ENCODE data around the gene ITPRID2. TPM values are rescaled to one million over a fixed set of nuclear protein-coding genes. Genes with fewer than 3 reads are reported as not detected.

Gene ITPRID2
- polyA plus RNA-seq, 1 donor (not counting 4 experiments of a cell fraction or from before 2014, with no cell fraction given): 146 TPM

DNA sequence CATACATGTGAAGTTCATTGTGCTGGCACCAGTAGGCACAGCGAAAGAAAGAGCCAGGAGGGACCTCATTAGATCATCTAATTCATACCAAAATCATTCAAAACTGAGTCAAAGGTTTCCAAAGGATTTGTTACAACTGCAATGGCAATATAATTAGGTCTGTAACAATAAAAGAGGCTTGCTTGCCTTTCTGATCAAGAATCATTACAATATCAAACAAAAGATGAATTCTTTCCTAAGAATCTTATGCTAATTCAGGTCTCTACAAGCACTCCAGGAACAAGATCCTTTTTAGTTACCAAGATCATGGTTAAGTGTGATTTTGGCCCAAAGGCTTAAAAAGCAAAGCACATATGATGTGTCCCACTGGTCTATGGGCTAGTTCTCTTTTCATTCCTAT lies 41.9 kb upstream of the ITPRID2 start:
- Histone ChIP-seq H4K20me1 (ENCODE audit: control insufficient read depth, extremely low read depth, insufficient read depth, low read length) (no peaks in the 10 kb centered on the region), H3K79me2 (ENCODE audit: control insufficient read depth, insufficient read depth, low read length) (no peaks in the 10 kb centered on the region), H3K4me2 (ENCODE audit: control insufficient read depth, extremely low read depth, insufficient read depth, low read depth, low read length) (no peak overlapping the region), H3K4me3 (ENCODE audit: control insufficient read depth in 2 of 3, extremely low read depth in 1 of 3, insufficient read depth in 2 of 3, low read depth in 1 of 3, low read length in 3 of 3) (no peak overlapping the region), H3K9me1 (ENCODE audit: control insufficient read depth, extremely low read depth, insufficient read depth, low read length) (no peaks in the 10 kb centered on the region), H3K27ac (ENCODE audit: control insufficient read depth, insufficient read depth, low read length) (no peak overlapping the region), H3K9ac (ENCODE audit: control insufficient read depth, extremely low read depth, insufficient read depth, low read length) (no peak overlapping the region), H3K27me3 (ENCODE audit: control insufficient read depth, extremely low read depth, insufficient read depth, low read length) (no peaks in the 10 kb centered on the region), H3K36me3 (ENCODE audit: control insufficient read depth in 2 of 2, extremely low read depth in 1 of 2, insufficient read depth in 2 of 2, low read length in 2 of 2) (no peaks in the 10 kb centered on the region), H3K4me1 (ENCODE audit: control insufficient read depth, extremely low read depth, insufficient read depth, low read length) (no peaks in the 10 kb centered on the region), H2AFZ (ENCODE audit: control insufficient read depth, low read length) (no peak overlapping the region), H3K9me3 (ENCODE audit: control insufficient read depth, low read depth, low read length) (no peaks in the 10 kb centered on the region)
- dilution Hi-C loops (cut with MboI; ENCODE audit: extremely low pct_ligation_motif_present, low sequenced_read_pairs): no loop called here
- TF ChIP-seq, protein P1, sequence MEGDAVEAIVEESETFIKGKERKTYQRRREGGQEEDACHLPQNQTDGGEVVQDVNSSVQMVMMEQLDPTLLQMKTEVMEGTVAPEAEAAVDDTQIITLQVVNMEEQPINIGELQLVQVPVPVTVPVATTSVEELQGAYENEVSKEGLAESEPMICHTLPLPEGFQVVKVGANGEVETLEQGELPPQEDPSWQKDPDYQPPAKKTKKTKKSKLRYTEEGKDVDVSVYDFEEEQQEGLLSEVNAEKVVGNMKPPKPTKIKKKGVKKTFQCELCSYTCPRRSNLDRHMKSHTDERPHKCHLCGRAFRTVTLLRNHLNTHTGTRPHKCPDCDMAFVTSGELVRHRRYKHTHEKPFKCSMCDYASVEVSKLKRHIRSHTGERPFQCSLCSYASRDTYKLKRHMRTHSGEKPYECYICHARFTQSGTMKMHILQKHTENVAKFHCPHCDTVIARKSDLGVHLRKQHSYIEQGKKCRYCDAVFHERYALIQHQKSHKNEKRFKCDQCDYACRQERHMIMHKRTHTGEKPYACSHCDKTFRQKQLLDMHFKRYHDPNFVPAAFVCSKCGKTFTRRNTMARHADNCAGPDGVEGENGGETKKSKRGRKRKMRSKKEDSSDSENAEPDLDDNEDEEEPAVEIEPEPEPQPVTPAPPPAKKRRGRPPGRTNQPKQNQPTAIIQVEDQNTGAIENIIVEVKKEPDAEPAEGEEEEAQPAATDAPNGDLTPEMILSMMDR (optimal IDR thresholded peaks at IDR 0.05 in 1 of 3, IDR thresholded peaks at IDR 0.05 in 1 of 3, conservative IDR thresholded peaks at IDR 0.05 in 1 of 3; ENCODE audit: extremely low read depth in 1 of 3, insufficient read depth in 2 of 3, low read length in 3 of 3): no peak
- TF ChIP-seq EZH2 (IDR thresholded peaks at IDR 0.05; ENCODE audit: low read length): no peak
- FAIRE-seq (no peak), DNase-seq (ENCODE audit: low read depth, low spot score) (no peak)

DNA sequence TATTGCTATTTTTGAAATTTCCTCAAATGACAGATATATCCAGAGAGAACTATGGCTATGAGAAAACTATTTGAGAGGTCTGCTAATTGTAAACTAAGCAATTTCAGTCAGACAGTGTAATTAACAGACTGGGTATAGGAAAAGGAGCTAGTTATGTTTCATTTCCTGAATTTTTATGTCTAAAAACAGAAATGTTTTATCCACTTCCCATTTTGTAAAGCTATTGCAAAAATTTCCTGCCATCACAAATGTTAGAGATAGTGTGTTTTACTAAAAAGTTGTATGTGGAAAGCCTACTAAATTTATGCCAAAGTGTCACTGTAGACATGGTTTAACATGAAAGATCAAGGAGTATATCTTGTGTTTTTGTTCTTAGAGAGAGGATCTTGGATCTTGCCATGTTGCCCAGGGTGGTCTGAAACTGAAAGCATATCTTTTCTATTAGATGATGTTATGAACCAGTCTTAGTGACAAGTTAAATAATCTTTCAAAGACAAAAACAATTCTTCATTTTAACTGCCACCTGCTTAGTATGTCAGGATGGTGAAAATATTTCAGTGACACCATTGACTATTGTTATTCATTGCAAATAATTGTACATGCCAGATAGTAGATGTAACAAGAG lies 40.5 kb upstream of the ITPRID2 start:
- no peak for DNase-seq (ENCODE audit: low read depth, low spot score)
- no peak for FAIRE-seq
- Histone ChIP-seq H4K20me1 (ENCODE audit: control insufficient read depth, extremely low read depth, insufficient read depth, low read length) (no peaks in the 10 kb centered on the region), H3K4me2 (ENCODE audit: control insufficient read depth, extremely low read depth, insufficient read depth, low read depth, low read length) (no peak overlapping the region), H3K4me1 (ENCODE audit: control insufficient read depth, extremely low read depth, insufficient read depth, low read length) (no peaks in the 10 kb centered on the region), H3K27ac (ENCODE audit: control insufficient read depth, insufficient read depth, low read length) (no peak overlapping the region), H3K9me1 (ENCODE audit: control insufficient read depth, extremely low read depth, insufficient read depth, low read length) (no peaks in the 10 kb centered on the region), H3K9ac (ENCODE audit: control insufficient read depth, extremely low read depth, insufficient read depth, low read length) (no peak overlapping the region), H3K36me3 (ENCODE audit: control insufficient read depth in 2 of 2, extremely low read depth in 1 of 2, insufficient read depth in 2 of 2, low read length in 2 of 2) (no peaks in the 10 kb centered on the region), H3K4me3 (ENCODE audit: control insufficient read depth in 2 of 3, extremely low read depth in 1 of 3, insufficient read depth in 2 of 3, low read depth in 1 of 3, low read length in 3 of 3) (no peak overlapping the region), H2AFZ (ENCODE audit: control insufficient read depth, low read length) (no peak overlapping the region), H3K27me3 (ENCODE audit: control insufficient read depth, extremely low read depth, insufficient read depth, low read length) (no peaks in the 10 kb centered on the region), H3K79me2 (ENCODE audit: control insufficient read depth, insufficient read depth, low read length) (no peaks in the 10 kb centered on the region), H3K9me3 (ENCODE audit: control insufficient read depth, low read depth, low read length) (no peaks in the 10 kb centered on the region)
- dilution Hi-C loops (cut with MboI; ENCODE audit: extremely low pct_ligation_motif_present, low sequenced_read_pairs): no loop called here
- TF ChIP-seq, protein P1 (optimal IDR thresholded peaks at IDR 0.05 in 1 of 3, IDR thresholded peaks at IDR 0.05 in 1 of 3, conservative IDR thresholded peaks at IDR 0.05 in 1 of 3; ENCODE audit: extremely low read depth in 1 of 3, insufficient read depth in 2 of 3, low read length in 3 of 3): no peak
- TF ChIP-seq EZH2 (IDR thresholded peaks at IDR 0.05; ENCODE audit: low read length): no peak

Data from keratinocyte (primary cell).